HG02763 (cell line): ENCODE measurements around the gene EIF4EBP2.

Experiments
- ATAC-seq: cut with Tn5 transposase; IDR thresholded peaks from one replicate; pipeline ENCODE4 v1.9.1; 2021; ENCODE audit warnings: mild to moderate bottlenecking, moderate library complexity; ENCODE audit not compliant: unreplicated experiment

The EIF4EBP2 gene

GRCh38 chr10:70432101-70432500 lies 28.2 kb downstream of the EIF4EBP2 start:
- ATAC-seq = no peak

DNA sequence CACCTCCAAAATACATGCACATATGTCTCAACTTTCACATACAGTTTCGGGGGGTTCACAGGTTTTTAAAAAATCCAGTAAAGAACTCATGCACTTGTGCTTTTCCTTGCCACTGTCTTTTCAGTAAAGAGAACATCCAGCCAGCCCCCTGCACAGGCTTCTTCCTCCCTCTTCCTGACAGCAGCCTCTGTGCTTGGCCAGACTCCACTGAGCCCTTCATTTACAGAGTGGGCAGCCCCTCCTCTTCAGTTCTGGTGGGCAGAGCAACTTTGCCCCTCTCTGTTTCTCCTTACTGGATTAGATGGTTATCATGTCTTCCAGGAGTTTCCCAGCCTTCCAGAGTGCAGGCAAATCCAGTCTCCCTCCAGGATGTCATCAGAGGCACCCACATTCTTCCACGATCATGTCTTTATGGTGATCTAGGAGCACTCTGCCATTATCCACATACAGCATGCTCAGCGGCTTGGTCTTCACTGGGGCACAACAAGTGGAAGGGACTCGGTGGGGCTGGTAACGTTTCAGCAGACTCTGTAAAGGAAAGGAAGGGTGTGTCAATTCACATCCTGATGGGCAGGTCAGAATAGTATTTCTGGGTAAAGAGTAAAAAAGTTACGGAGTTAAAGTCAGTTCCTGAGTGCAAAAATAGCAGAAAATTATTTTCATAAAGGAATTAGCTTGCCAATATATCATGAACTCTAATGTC lies 28.8 kb downstream of the EIF4EBP2 start:
- ATAC-seq = no peak

DNA sequence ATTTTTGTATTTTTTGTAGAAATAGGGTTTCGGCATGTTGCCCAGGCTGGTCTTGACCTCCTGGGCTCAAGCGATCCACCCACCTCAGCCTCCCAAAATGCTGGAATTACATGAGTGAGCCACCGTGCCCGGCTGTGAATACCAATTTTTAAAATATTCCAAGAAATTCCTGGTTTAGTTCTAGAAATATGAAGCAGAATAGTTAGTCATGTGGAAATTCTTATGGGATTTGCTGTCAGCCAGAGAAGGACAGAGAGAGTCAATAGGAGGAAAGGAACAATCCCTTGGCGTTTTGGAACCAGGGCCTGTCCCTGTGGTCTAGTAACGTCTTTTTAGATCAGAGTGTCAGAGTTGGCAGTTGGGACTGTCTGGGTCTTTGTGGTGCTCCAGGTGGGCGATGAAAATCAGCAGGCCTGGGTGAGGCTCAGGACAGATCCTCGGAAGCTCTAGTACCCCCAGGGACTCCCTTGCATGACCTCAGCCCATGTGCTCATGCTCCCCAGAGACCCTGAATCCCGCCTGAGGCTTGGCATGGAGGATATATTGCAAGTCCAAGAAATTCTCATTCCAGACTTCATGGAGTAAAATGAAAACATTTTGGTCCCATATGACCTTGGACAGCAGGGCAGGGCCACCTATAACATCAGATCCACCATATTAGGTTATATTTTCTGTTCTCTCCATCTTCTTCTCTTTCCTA lies 29.8 kb downstream of the EIF4EBP2 start:
- no peak for ATAC-seq

- ATAC-seq = no peak
These were observed 31.5 kb downstream of the EIF4EBP2 start for GRCh38 chr10:70435241-70436085.

DNA sequence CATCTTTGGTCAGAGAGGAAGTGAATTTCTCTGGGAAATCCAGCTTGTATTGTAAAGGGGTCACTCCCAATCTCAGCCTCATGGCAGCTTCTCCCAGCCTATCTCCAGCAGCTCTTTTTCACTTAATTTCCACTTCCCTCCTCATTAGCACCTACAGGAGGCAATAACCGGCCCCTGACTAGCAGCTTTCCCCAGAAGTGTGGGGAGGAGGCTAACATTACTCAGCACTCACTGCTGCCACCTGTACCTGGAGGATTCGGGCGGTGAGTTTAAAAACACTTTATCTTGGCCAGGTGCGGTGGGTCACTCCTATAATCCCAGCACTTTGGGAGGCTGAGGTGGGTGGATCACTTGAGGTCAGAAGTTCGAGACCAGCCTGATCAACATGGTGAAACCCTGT lies 33.8 kb downstream of the EIF4EBP2 start:
- no peak for ATAC-seq

DNA sequence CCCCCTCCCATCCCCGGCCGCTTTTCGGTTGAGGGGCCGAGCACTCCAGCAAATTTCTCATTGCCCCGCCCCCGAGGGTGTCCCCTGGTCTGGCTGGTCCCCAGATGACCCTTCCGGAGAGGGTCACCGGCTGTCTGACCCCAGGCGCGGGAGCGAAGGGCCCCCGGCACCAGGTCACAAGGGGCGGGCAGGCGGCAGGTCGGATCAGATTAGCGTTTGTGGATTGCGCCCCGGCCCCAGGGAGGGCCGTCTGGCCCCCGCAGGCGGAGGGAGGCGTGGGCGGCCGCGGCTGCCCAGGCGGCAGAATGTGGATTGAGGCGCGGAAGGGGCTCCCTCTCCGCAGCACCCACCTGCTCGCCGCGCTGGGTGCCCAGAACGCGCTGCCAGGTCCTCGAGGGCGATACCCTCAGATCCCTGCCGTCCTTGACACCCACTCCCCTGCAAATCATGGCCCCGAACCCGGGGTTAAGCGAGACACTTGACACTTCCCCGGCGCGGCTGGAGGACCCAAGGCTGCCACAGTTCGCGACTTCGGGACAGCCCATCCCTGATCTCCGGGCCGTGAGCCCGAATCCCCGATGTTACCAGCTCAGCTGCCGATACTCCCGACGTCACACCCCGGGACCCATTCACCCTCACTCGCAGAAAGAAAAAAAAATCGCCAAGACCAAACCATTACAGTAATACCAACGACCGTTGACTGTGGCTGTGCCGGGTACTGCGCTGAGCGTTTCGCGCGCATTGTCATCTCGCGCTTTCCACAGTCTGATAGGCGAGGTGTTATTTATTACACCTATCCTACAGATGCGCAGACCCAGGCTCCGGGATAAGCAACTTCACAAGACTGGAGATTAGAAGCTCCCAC lies 36.6 kb downstream of the EIF4EBP2 start:
- no peak for ATAC-seq

DNA sequence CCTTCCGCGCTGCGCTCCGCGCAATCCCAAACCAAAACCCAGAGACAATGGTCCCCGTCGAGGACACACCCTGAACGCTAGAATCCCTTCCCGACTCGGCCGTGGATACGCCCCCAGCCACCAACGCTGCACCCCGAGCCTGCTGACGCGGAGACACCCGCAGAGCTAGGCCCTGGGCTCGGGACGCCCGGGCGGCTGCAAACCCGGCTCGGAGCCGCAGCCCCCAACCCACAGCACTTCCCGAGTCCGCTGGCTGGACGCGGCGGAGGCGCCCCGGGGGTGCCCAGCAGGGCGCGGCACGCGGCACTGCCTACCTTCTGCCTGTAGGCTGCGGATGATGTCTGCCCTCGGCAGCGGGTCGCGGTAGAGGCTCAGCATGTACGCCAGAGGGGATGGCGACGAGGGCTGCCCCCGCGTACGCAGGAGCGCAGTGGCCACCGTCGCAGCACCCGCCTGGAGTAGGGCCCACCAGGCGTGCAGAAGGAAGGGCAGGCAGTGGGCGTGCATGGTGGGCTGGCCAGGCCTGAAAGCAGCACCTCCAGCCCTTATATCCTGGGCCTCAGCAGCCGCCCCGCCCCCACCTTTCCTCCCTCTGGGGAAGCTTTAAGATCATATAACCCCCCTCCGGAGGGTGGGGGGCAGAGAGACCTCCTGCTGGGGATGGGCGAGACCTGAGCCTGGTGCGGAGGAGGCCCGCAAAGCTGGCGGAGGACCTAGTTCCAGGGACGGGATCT lies 37.4 kb downstream of the EIF4EBP2 start, which contains the start of gene NODAL:
NODAL (minus strand) TSS at position 521 of the 734 bp plus-strand sequence; CDS start at position 507, 14 bp downstream.
- no peak for ATAC-seq

GRCh38 chr10:70441895-70442309 lies 38.0 kb downstream of the EIF4EBP2 start:
- no peak for ATAC-seq

DNA sequence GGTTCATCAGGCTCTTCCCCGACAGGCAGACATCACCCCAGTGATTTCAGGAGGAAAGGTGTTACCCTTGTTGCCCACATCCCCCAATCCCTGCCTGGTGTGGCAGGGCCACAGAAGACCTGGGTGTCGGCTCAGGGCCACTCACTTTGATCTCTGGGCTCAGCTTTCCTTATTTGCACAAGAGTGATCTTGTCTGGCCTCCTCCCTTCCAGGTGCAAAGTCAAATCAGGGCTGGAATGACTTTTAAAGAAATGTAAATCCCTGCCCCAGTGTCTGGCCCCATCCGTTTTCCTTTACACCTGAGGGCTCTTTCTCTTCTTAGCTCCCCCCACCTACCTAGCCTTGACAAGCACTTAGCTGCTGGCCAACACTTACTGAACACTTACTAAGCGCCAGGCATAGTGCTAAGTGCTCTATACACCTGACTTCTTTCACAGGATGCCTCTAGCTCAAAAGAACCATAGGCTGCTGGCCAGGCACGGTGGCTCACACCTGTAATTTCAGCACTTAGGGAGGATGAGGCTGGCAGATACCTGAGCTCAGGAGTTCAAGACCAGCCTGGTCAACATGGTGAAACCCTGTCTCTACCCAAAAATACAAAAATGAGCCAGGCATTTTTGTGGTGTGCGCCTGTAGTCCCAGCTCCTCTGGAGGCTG lies 38.5 kb downstream of the EIF4EBP2 start:
- ATAC-seq = no peak

DNA sequence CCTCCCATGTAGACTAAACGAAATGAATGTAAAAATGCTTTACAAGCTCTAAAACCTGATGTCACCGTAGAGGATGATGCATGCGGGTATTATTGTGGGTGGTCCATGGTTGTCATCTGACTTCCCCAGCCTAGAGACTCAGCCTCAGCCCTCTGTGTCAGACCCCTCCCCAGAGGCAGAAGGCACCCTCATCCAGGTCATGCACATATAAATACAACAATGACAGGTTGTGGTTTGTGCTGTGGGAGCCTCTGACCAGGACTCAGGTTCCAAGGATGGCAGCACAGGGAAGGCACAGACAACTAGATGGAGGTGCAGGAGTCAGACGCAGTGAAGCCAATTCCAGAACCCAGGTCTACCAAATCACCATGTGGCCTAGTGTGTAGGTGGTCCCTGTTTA lies 40.8 kb downstream of the EIF4EBP2 start:
- no peak for ATAC-seq

- no peak for ATAC-seq
These were observed 42.0 kb downstream of the EIF4EBP2 start for GRCh38 chr10:70445718-70446657.

GRCh38 chr10:70448236-70448635 lies 44.3 kb downstream of the EIF4EBP2 start:
- no peak for ATAC-seq

DNA sequence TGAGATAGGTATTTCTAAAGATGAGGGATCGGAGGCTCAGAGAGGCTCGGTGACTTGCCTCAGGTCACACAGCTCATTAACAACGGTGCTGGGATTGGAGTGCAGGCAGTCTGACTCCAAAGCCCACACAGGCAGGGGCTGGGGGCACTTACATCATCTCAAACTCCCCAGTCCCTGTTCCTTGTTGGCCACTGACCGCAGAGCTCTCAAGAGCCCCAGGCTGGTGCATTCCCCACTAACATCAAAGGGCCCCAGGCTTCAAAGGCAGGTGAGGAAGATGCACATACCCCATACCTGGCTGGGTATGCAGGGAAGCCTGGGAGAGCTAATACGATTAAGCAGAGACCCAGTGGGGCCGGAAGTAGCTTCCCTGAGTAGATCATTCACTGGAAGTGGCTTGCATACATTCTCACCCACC lies 51.3 kb downstream of the EIF4EBP2 start:
- ATAC-seq = no peak

DNA sequence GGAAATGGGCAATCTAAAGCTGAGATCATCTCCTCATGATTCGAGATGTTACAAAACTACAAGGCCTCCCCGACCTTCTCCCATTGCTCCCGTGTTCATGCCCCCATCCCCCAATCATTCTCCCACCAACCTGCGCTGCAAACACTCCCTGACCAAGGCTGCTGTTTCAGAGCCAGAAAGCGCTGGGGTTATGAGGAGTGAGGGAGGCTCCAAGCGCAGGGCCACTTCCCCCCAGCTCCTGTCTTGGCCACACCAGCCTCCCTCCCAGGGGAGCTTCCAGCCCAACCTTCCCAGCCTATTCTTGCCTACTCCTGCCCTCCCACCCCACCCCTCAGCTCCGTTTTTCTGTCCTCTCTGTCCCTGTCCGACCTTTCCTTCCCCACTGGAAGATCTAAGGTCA lies 52.2 kb downstream of the EIF4EBP2 start:
- no peak for ATAC-seq

GRCh38 chr10:70457759-70458305 lies 53.9 kb downstream of the EIF4EBP2 start:
- no peak for ATAC-seq

- ATAC-seq = no peak
These were observed 54.5 kb downstream of the EIF4EBP2 start for GRCh38 chr10:70458329-70459060.

DNA sequence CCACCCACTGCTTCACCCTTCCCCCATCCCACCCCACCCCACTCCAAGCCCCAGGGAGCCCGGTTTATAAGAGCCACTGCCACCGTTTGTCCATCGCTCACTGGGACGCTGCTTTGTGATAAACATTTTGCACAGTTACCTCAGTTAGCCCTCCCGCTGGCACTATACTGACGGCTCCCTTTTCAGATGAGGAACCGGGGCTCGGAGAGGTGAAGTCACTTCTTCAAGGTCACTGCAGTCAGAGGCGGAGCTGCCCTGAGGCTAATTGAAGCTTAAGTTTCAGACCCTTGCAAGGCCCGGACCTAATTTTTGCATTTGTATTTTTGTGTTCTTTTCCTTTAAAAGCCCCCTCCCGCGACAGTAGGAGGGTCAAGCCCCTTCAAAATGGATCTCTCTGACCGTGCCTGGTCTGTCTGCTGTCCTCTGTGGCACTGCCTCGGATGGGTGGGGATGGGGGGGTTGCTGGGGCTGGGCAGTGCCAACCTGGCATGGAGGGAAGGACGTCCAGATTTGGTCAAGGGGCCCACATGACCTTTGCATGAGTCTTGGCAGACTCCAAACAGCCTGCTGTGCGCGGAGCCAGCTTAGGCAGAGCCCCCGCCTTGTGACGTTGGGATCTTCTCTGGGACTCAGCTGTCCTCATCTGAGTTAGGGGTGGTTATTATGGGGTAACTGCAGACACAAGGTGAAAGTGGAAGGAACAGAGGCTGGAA lies 55.3 kb downstream of the EIF4EBP2 start:
- no peak for ATAC-seq
